ENCODE measurements around the gene SKAP2.

The SKAP2 gene

GRCh38 chr7:26684447-26684846, 179.9 kb downstream of the SKAP2 start (continued):
- TF ChIP-seq ZNF2 (tag by site-specific recombination; IDR thresholded peaks at IDR 0.05) (no peak), ZNF623 (tag by site-specific recombination; IDR thresholded peaks at IDR 0.05) (no peak), RBAK (tag by site-specific recombination; IDR thresholded peaks at IDR 0.05) (no peak), ZSCAN23 (tag by site-specific recombination; IDR thresholded peaks at IDR 0.05) (no peak), ZNF610 (tag by site-specific recombination; IDR thresholded peaks at IDR 0.05; ENCODE audit: borderline replicate concordance) (no peak), INSM2 (tag by site-specific recombination; IDR thresholded peaks at IDR 0.05) (0 out of 2 replicates have a peak, but pooled peaks have one; percentile 47), OVOL3 (tag by site-specific recombination; IDR thresholded peaks at IDR 0.05) (0 out of 2 replicates have a peak, but pooled peaks have one; percentile 15), ZNF560 (tag by site-specific recombination; IDR thresholded peaks at IDR 0.05; ENCODE audit: borderline replicate concordance) (no peak), ZNF76 (tag by site-specific recombination; IDR thresholded peaks at IDR 0.05; ENCODE audit: borderline replicate concordance, low read depth) (peak; percentile 52; the same call in 1 of the 2 replicates), HOXD13 (CRISPR knock-in tag; IDR thresholded peaks at IDR 0.05; ENCODE audit: borderline replicate concordance) (no peak), ZNF266 (tag by site-specific recombination; IDR thresholded peaks at IDR 0.05; ENCODE audit: low read depth) (no peak), SETDB1 (IDR thresholded peaks at IDR 0.05; ENCODE audit: insufficient read length, low read length) (no peak), MZF1 (tag by site-specific recombination; IDR thresholded peaks at IDR 0.05; ENCODE audit: borderline replicate concordance) (peak; percentile 42; the same call in 1 of the 2 replicates), ZNF629 (tag by site-specific recombination; IDR thresholded peaks at IDR 0.05) (peak; percentile 57), IKZF3 (tag by site-specific recombination; IDR thresholded peaks at IDR 0.05) (peak; percentile 49), MEIS1 (CRISPR knock-in tag; IDR thresholded peaks at IDR 0.05; ENCODE audit: borderline replicate concordance) (peak; percentile 43; the same call in 1 of the 2 replicates), ZNF10 (tag by site-specific recombination; IDR thresholded peaks at IDR 0.05) (peak; percentile 66), ZNF501 (tag by site-specific recombination; IDR thresholded peaks at IDR 0.05) (peak; percentile 55)
- TF ChIP-seq, protein P1, sequence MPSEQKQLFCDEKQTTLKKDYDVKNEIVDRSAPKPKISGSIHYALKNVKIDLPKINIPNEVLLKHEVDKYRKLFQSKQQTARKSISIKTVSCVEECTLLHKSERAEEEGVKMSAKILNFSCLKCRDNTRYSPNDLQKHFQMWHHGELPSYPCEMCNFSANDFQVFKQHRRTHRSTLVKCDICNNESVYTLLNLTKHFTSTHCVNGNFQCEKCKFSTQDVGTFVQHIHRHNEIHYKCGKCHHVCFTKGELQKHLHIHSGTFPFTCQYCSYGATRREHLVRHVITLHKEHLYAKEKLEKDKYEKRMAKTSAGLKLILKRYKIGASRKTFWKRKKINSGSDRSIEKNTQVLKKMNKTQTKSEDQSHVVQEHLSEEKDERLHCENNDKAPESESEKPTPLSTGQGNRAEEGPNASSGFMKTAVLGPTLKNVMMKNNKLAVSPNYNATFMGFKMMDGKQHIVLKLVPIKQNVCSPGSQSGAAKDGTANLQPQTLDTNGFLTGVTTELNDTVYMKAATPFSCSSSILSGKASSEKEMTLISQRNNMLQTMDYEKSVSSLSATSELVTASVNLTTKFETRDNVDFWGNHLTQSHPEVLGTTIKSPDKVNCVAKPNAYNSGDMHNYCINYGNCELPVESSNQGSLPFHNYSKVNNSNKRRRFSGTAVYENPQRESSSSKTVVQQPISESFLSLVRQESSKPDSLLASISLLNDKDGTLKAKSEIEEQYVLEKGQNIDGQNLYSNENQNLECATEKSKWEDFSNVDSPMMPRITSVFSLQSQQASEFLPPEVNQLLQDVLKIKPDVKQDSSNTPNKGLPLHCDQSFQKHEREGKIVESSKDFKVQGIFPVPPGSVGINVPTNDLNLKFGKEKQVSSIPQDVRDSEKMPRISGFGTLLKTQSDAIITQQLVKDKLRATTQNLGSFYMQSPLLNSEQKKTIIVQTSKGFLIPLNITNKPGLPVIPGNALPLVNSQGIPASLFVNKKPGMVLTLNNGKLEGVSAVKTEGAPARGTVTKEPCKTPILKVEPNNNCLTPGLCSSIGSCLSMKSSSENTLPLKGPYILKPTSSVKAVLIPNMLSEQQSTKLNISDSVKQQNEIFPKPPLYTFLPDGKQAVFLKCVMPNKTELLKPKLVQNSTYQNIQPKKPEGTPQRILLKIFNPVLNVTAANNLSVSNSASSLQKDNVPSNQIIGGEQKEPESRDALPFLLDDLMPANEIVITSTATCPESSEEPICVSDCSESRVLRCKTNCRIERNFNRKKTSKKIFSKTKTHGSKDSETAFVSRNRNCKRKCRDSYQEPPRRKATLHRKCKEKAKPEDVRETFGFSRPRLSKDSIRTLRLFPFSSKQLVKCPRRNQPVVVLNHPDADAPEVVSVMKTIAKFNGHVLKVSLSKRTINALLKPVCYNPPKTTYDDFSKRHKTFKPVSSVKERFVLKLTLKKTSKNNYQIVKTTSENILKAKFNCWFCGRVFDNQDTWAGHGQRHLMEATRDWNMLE (tag by site-specific recombination; conservative IDR thresholded peaks at IDR 0.05; ENCODE audit: low read depth) = no peak
- TF ChIP-seq, protein P2, sequence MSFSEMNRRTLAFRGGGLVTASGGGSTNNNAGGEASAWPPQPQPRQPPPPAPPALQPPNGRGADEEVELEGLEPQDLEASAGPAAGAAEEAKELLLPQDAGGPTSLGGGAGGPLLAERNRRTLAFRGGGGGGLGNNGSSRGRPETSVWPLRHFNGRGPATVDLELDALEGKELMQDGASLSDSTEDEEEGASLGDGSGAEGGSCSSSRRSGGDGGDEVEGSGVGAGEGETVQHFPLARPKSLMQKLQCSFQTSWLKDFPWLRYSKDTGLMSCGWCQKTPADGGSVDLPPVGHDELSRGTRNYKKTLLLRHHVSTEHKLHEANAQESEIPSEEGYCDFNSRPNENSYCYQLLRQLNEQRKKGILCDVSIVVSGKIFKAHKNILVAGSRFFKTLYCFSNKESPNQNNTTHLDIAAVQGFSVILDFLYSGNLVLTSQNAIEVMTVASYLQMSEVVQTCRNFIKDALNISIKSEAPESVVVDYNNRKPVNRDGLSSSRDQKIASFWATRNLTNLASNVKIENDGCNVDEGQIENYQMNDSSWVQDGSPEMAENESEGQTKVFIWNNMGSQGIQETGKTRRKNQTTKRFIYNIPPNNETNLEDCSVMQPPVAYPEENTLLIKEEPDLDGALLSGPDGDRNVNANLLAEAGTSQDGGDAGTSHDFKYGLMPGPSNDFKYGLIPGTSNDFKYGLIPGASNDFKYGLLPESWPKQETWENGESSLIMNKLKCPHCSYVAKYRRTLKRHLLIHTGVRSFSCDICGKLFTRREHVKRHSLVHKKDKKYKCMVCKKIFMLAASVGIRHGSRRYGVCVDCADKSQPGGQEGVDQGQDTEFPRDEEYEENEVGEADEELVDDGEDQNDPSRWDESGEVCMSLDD (tag by site-specific recombination; IDR thresholded peaks at IDR 0.05) = no peak
